Measurements from ENCODE around the gene SLC6A18. TPM values are rescaled to one million over a fixed set of nuclear protein-coding genes. Genes with fewer than 3 reads are reported as not detected.
A peak's percentile ranks its signal among the peaks of the same experiment; 100 is the strongest.

SLC6A18 gene
- total RNA-seq, 2 donors from 2014 or later = not detected

GRCh38 chr5:1210832-1211251 is 14.3 kb upstream of the SLC6A18 start:
- Histone ChIP-seq H3K27me3 (no peaks in the 10 kb centered on the region), H3K27ac (no peak overlapping the region), H3K4me1 (no peaks in the 10 kb centered on the region), H3K36me3 (replicated peaks in 1 of 2; ENCODE audit: insufficient read depth in 1 of 2, low read depth in 2 of 2) (no peaks in the 10 kb centered on the region), H3K4me3 (no peak overlapping the region), H3K9me3 (no peaks in the 10 kb centered on the region)
- TF ChIP-seq CTCF (IDR thresholded peaks at IDR 0.05) (no peak), POLR2A (IDR thresholded peaks at IDR 0.05) (no peak)
- ATAC-seq (no peak), DNase-seq (peak in 1 of 4 donors; percentile 4)
- intact Hi-C loops (cut with DNase I) = no loop called here
- WGBS, 2 donors = 79% methylated on average over 3 to 21 of the region's 21 CpGs

- Histone ChIP-seq H3K4me3 (no peak overlapping the region), H3K36me3 (replicated peaks in 1 of 2; ENCODE audit: insufficient read depth in 1 of 2, low read depth in 2 of 2) (no peaks in the 10 kb centered on the region), H3K27ac (no peak overlapping the region), H3K4me1 (no peaks in the 10 kb centered on the region), H3K9me3 (no peaks in the 10 kb centered on the region), H3K27me3 (no peaks in the 10 kb centered on the region)
- WGBS, 2 donors = 87 to 90% methylated on average over 8 to 9 of the region's 9 CpGs
- TF ChIP-seq POLR2A (IDR thresholded peaks at IDR 0.05) (no peak), CTCF (IDR thresholded peaks at IDR 0.05) (no peak)
- ATAC-seq (no peak), DNase-seq (peak in 1 of 4 donors; percentile 2)
- intact Hi-C loops (cut with DNase I) = no loop called here
These were observed 13.5 kb upstream of the SLC6A18 start for GRCh38 chr5:1211701-1212100.

- no peaks in the 10 kb centered on the region for H3K36me3 ChIP-seq (replicated peaks in 1 of 2; ENCODE audit: insufficient read depth in 1 of 2, low read depth in 2 of 2)
- H3K27me3 ChIP-seq = no peaks in the 10 kb centered on the region
- no peak for ATAC-seq
- H3K27ac ChIP-seq = no peak overlapping the region
- intact Hi-C loops (cut with DNase I) = no loop called here
- 50 to 87% methylated on average over 2 to 20 of the region's 20 CpGs for WGBS, 2 donors
- TF ChIP-seq POLR2A (IDR thresholded peaks at IDR 0.05) = no peak
- no peak for TF ChIP-seq CTCF (IDR thresholded peaks at IDR 0.05)
- H3K9me3 ChIP-seq = no peaks in the 10 kb centered on the region
- no peaks in the 10 kb centered on the region for H3K4me1 ChIP-seq
- H3K4me3 ChIP-seq = no peak overlapping the region
- peak in 1 of 4 donors; percentile 3 for DNase-seq
These were observed 12.9 kb upstream of the SLC6A18 start for GRCh38 chr5:1212271-1212670.

GRCh38 chr5:1212881-1213280 is 12.3 kb upstream of the SLC6A18 start:
- DNase-seq = peak in 1 of 4 donors; percentile 2
- intact Hi-C loops (cut with DNase I) = no loop called here
- Histone ChIP-seq H3K4me3 (no peak overlapping the region), H3K27ac (no peak overlapping the region), H3K27me3 (no peaks in the 10 kb centered on the region), H3K4me1 (no peaks in the 10 kb centered on the region), H3K36me3 (replicated peaks in 1 of 2; ENCODE audit: insufficient read depth in 1 of 2, low read depth in 2 of 2) (no peaks in the 10 kb centered on the region), H3K9me3 (no peaks in the 10 kb centered on the region)
- ATAC-seq = no peak
- WGBS, 2 donors = 77 to 85% methylated on average over 13 to 18 of the region's 18 CpGs
- TF ChIP-seq CTCF (IDR thresholded peaks at IDR 0.05) = no peak

- ATAC-seq (no peak), DNase-seq (peak in 1 of 4 donors; percentile 3)
- 74 to 75% methylated on average over 4 to 14 of the region's 25 CpGs for WGBS, 2 donors
- Histone ChIP-seq H3K27ac (no peak overlapping the region), H3K27me3 (no peaks in the 10 kb centered on the region), H3K4me3 (no peak overlapping the region), H3K4me1 (no peaks in the 10 kb centered on the region), H3K9me3 (no peaks in the 10 kb centered on the region), H3K36me3 (replicated peaks in 1 of 2; ENCODE audit: insufficient read depth in 1 of 2, low read depth in 2 of 2) (no peaks in the 10 kb centered on the region)
- intact Hi-C loops (cut with DNase I) = no loop called here
- no peak for TF ChIP-seq POLR2A (IDR thresholded peaks at IDR 0.05)
These were observed 11.5 kb upstream of the SLC6A18 start for GRCh38 chr5:1213508-1214162.
